Spleen (tissue), 7 donors: ENCODE data around the gene CARS2.

Experiments used
- POLR2AphosphoS5 ChIP-seq, 3 donors: sonication (generic); formaldehyde crosslinking; IDR thresholded peaks; one replicate each; pipeline ENCODE4 v1.5.1; 2017; ENCODE audit warnings: antibody characterized with exemption in 3 of 3
- TF ChIP-seq, protein P1 (sequence below), 11 experiments: fragments of 200-600 bp in 7 of 11; fragments of 450-650 bp in 4 of 11; sonication (generic) in 4 of 11; IDR thresholded peaks in 8 of 11; conservative IDR thresholded peaks in 3 of 11; 1 replicate in 7 of 11; 2 replicates in 4 of 11; pipeline versions ENCODE4 v1.4.0 to v1.8.0; 2016 to 2021; ENCODE audit warnings: antibody characterized with exemption in 11 of 11, inconsistent platforms in 4 of 11, mild to moderate bottlenecking in 1 of 11
- donor health status: DM: no; HTN: no; CAD: no; lungs with moderate emphysema.
- donor health status: DM: no; HTN: no; CAD: no.
- donor health status: DM: no; HTN: no; CAD: no.

DNA sequence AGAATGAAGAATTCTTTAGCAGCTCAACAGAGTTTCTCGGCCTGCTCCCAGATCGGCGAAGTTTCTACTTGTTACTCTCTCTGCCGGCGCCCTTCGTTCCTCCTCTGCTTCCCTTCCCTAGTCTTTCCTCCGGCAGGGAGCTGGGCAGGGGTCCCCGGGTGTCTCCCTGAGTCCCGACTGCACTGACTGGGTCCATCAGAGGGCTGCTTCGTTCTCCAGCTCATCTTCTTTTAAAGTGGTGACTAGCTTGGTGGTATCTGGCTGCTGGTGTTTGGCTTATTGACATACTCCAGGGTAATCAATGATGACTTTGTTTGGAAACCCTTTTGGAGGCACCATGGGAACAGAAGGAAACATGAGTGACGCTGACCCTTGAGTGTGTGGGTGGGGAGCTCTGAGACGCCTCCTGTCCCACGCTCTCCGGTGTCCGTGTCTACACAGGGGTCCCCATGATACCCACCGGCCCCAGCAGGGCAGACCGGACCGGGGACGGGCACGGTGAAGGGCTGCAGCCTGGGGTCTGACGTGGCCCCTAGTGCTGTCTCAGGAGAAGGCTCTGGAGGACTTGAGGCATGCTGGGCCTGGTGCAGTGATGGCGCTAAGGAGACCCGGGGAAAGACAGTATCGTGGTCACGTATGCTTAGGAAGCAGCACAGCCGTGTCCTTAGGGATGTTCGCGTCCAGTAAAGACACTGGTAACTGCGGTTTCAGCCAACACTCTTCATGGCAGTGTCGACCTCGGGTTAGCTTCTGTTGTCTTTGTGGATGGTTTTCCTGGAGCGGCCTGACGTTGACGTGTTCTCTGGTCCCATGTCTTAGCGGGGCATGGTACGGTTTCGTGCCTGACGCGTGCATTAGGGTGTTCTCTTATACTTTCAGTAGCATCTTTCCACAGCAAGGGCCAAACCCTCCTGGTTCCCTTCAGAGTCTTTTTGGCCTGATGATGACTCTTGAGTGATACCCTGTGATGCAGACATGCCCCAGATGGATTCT, 66.8 kb downstream of the CARS2 start:
- peak; percentile 14 to 67 (median 26) for TF ChIP-seq POLR2AphosphoS5 (IDR thresholded peaks at IDR 0.05)
- TF ChIP-seq, protein P1, sequence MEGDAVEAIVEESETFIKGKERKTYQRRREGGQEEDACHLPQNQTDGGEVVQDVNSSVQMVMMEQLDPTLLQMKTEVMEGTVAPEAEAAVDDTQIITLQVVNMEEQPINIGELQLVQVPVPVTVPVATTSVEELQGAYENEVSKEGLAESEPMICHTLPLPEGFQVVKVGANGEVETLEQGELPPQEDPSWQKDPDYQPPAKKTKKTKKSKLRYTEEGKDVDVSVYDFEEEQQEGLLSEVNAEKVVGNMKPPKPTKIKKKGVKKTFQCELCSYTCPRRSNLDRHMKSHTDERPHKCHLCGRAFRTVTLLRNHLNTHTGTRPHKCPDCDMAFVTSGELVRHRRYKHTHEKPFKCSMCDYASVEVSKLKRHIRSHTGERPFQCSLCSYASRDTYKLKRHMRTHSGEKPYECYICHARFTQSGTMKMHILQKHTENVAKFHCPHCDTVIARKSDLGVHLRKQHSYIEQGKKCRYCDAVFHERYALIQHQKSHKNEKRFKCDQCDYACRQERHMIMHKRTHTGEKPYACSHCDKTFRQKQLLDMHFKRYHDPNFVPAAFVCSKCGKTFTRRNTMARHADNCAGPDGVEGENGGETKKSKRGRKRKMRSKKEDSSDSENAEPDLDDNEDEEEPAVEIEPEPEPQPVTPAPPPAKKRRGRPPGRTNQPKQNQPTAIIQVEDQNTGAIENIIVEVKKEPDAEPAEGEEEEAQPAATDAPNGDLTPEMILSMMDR (IDR thresholded peaks at IDR 0.05 in 8 of 11, conservative IDR thresholded peaks at IDR 0.05 in 3 of 11) = no peak
